Measurements from ENCODE around the gene KANSL1. TPM values are rescaled to one million over a fixed set of nuclear protein-coding genes. Genes with fewer than 3 reads are reported as not detected.
"Not testable (repeated sequence)": the region's sequence is repeated elsewhere in the genome, so short reads cannot be mapped to it uniquely, and the experiment has no call there.

Gene KANSL1
- total RNA-seq, 1 donor from 2014 or later: 99.8 TPM

DNA sequence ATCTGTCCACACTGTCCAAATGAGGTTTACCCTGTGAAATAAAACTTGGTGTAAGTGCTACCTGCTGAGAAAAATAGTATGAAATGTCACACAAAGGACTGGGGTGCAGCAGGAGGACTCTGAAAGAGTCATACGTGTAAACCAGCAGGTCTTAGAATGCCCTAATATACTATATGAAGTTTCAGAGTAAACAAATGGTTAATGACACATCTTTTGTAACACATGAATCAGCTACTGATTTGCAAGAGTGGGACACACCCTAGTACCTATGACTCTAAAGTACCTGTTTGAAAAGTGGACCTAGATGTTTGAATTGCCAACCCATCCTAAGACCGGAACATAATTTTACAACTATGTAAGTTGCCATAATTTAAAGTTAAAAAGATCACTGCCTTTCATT is 29.8 kb upstream of the KANSL1 start:
- H3K27ac ChIP-seq (ENCODE audit: low read depth, low read length); H3K4me3 ChIP-seq (ENCODE audit: insufficient read depth, low read depth, low read length); H4K20me1 ChIP-seq (ENCODE audit: insufficient read depth, low read length); DNase-seq (ENCODE audit: low read depth); H3K79me2 ChIP-seq (ENCODE audit: insufficient read depth, low read length); H3K27ac Mint-ChIP-seq (ENCODE audit: unreplicated experiment); H3K9ac ChIP-seq (ENCODE audit: low read length); H3K9me3 Mint-ChIP-seq (ENCODE audit: unreplicated experiment); FAIRE-seq; H3K27me3 ChIP-seq (ENCODE audit: insufficient read depth, low read length); H3K27me3 Mint-ChIP-seq (ENCODE audit: low read depth, unreplicated experiment); H3K4me1 Mint-ChIP-seq (ENCODE audit: low read depth, unreplicated experiment); H3K4me2 ChIP-seq (ENCODE audit: low read length); H3K36me3 ChIP-seq (ENCODE audit: insufficient read depth, low read length); H2AFZ ChIP-seq (ENCODE audit: low read depth, low read length); H3K4me1 ChIP-seq (ENCODE audit: insufficient read depth, low read length); H3K9me3 ChIP-seq (ENCODE audit: insufficient read depth, low read depth, low read length); H3K4me3 Mint-ChIP-seq (ENCODE audit: unreplicated experiment): not testable (repeated sequence)
- peaks cover 13% of the 10 kb centered on the region for H3K36me3 Mint-ChIP-seq (ENCODE audit: low read depth, unreplicated experiment)

- Histone ChIP-seq H2AFZ (ENCODE audit: low read depth, low read length) (no peak overlapping the region), H3K79me2 (ENCODE audit: insufficient read depth, low read length) (peaks cover 4% of the 10 kb centered on the region), H3K9ac (ENCODE audit: low read length) (no peak overlapping the region), H3K27me3 (ENCODE audit: insufficient read depth, low read length) (no peaks in the 10 kb centered on the region), H3K4me2 (ENCODE audit: low read length) (no peak overlapping the region), H3K27ac (ENCODE audit: low read depth, low read length) (no peak overlapping the region), H4K20me1 (ENCODE audit: insufficient read depth, low read length) (peaks cover 15% of the 10 kb centered on the region), H3K4me3 (ENCODE audit: insufficient read depth, low read depth, low read length) (no peak overlapping the region), H3K36me3 (ENCODE audit: insufficient read depth, low read length) (peaks cover 6% of the 10 kb centered on the region), H3K9me3 (ENCODE audit: insufficient read depth, low read depth, low read length) (no peaks in the 10 kb centered on the region), H3K4me1 (ENCODE audit: insufficient read depth, low read length) (no peaks in the 10 kb centered on the region)
- Mint-ChIP-seq H3K27me3 (ENCODE audit: low read depth, unreplicated experiment) (no peaks in the 10 kb centered on the region), H3K4me3 (ENCODE audit: unreplicated experiment) (no peak overlapping the region), H3K36me3 (ENCODE audit: low read depth, unreplicated experiment) (peaks cover 13% of the 10 kb centered on the region), H3K27ac (ENCODE audit: unreplicated experiment) (no peak overlapping the region), H3K4me1 (ENCODE audit: low read depth, unreplicated experiment) (peaks cover 7% of the 10 kb centered on the region), H3K9me3 (ENCODE audit: unreplicated experiment) (no peaks in the 10 kb centered on the region)
- TF ChIP-seq, protein P1, sequence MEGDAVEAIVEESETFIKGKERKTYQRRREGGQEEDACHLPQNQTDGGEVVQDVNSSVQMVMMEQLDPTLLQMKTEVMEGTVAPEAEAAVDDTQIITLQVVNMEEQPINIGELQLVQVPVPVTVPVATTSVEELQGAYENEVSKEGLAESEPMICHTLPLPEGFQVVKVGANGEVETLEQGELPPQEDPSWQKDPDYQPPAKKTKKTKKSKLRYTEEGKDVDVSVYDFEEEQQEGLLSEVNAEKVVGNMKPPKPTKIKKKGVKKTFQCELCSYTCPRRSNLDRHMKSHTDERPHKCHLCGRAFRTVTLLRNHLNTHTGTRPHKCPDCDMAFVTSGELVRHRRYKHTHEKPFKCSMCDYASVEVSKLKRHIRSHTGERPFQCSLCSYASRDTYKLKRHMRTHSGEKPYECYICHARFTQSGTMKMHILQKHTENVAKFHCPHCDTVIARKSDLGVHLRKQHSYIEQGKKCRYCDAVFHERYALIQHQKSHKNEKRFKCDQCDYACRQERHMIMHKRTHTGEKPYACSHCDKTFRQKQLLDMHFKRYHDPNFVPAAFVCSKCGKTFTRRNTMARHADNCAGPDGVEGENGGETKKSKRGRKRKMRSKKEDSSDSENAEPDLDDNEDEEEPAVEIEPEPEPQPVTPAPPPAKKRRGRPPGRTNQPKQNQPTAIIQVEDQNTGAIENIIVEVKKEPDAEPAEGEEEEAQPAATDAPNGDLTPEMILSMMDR (IDR thresholded peaks at IDR 0.05; ENCODE audit: insufficient read depth, low read depth, low read length): no peak
- TF ChIP-seq EZH2 (IDR thresholded peaks at IDR 0.05; ENCODE audit: insufficient read depth, low read length): no peak
- no peak for FAIRE-seq
- DNase-seq (ENCODE audit: low read depth): no peak
Observed at GRCh38 chr17:46216682-46217081, 23.5 kb upstream of the KANSL1 start.

- Histone ChIP-seq H3K9me3 (ENCODE audit: insufficient read depth, low read depth, low read length) (no peaks in the 10 kb centered on the region), H3K36me3 (ENCODE audit: insufficient read depth, low read length) (peaks cover 4% of the 10 kb centered on the region), H3K9ac (ENCODE audit: low read length) (no peak overlapping the region), H3K4me2 (ENCODE audit: low read length) (no peak overlapping the region), H3K79me2 (ENCODE audit: insufficient read depth, low read length) (peaks cover 11% of the 10 kb centered on the region), H3K27me3 (ENCODE audit: insufficient read depth, low read length) (no peaks in the 10 kb centered on the region), H3K27ac (ENCODE audit: low read depth, low read length) (no peak overlapping the region), H4K20me1 (ENCODE audit: insufficient read depth, low read length) (peaks cover 22% of the 10 kb centered on the region), H3K4me3 (ENCODE audit: insufficient read depth, low read depth, low read length) (no peak overlapping the region), H2AFZ (ENCODE audit: low read depth, low read length) (no peak overlapping the region), H3K4me1 (ENCODE audit: insufficient read depth, low read length) (no peaks in the 10 kb centered on the region)
- Mint-ChIP-seq H3K9me3 (ENCODE audit: unreplicated experiment) (no peaks in the 10 kb centered on the region), H3K36me3 (ENCODE audit: low read depth, unreplicated experiment) (peaks cover 10% of the 10 kb centered on the region), H3K4me1 (ENCODE audit: low read depth, unreplicated experiment) (peaks cover 7% of the 10 kb centered on the region), H3K4me3 (ENCODE audit: unreplicated experiment) (no peak overlapping the region), H3K27ac (ENCODE audit: unreplicated experiment) (no peak overlapping the region), H3K27me3 (ENCODE audit: low read depth, unreplicated experiment) (no peaks in the 10 kb centered on the region)
- no peak for TF ChIP-seq EZH2 (IDR thresholded peaks at IDR 0.05; ENCODE audit: insufficient read depth, low read length)
- TF ChIP-seq, protein P1 (IDR thresholded peaks at IDR 0.05; ENCODE audit: insufficient read depth, low read depth, low read length): peak; percentile 82
- FAIRE-seq (peak; percentile 9), DNase-seq (ENCODE audit: low read depth) (peak; percentile 70)
Observed at GRCh38 chr17:46212634-46213435, 19.6 kb upstream of the KANSL1 start.
